Hematopoietic multipotent progenitor cell treated with erythropoietin and hydrocortisone succinate and interleukin-3 and kit ligand, for 8 days (in vitro differentiated cells): ENCODE results near the gene CEND1.

Experiments
- DNase-seq: peaks from one replicate; pipeline ENCODE4 v3.0.0-alpha.2; 2015

Gene CEND1

GRCh38 chr11:777288-778255 is 12.3 kb downstream of the CEND1 start, which contains the start of gene GATD1:
Gene GATD1 (minus strand): TSS chr11:777487. CDS start chr11:777462, 25 bp downstream.
- DNase-seq, result peak; percentile 87

GRCh38 chr11:776561-777287 is 13.2 kb downstream of the CEND1 start:
- peak; percentile 29 for DNase-seq

GRCh38 chr11:776263-776560 is 13.7 kb downstream of the CEND1 start:
- DNase-seq, result no peak

GRCh38 chr11:774873-775592 is 14.9 kb downstream of the CEND1 start:
- no peak for DNase-seq

GRCh38 chr11:773830-774229 is 16.1 kb downstream of the CEND1 start:
- DNase-seq, result no peak

GRCh38 chr11:773425-773824 is 16.5 kb downstream of the CEND1 start:
- no peak for DNase-seq

GRCh38 chr11:772429-773390 is 17.2 kb downstream of the CEND1 start:
- DNase-seq, result no peak

- no peak for DNase-seq
These were observed 18.2 kb downstream of the CEND1 start for GRCh38 chr11:771617-772204.

GRCh38 chr11:770642-771616 is 19.0 kb downstream of the CEND1 start:
- DNase-seq, result no peak

GRCh38 chr11:769887-770641 is 19.8 kb downstream of the CEND1 start:
- DNase-seq, result no peak

GRCh38 chr11:767238-767637 is 22.7 kb downstream of the CEND1 start:
- DNase-seq, result no peak

- DNase-seq, result no peak
These were observed 23.0 kb downstream of the CEND1 start for GRCh38 chr11:766936-767210.

- DNase-seq, result no peak
These were observed 23.6 kb downstream of the CEND1 start for GRCh38 chr11:766106-766935.

GRCh38 chr11:765802-766091 is 24.1 kb downstream of the CEND1 start:
- no peak for DNase-seq

- DNase-seq, result peak; percentile 74
These were observed 24.7 kb downstream of the CEND1 start for GRCh38 chr11:765025-765801.

- DNase-seq, result no peak
These were observed 25.4 kb downstream of the CEND1 start for GRCh38 chr11:764322-765024.

- DNase-seq, result no peak
These were observed 26.2 kb downstream of the CEND1 start for GRCh38 chr11:763549-764321.
